GM06990 (cell line): ENCODE data around the gene ARHGAP26.

Source experiments
- DNase-seq: peaks from one replicate; pipeline ENCODE4 v3.0.0-alpha.2; 2011; ENCODE audit not compliant: insufficient read length; ENCODE audit errors: extremely low read depth
- H3K27me3 ChIP-seq: replicated peaks from 2 replicates; pipeline ENCODE4 v1.6.0; 2011; ENCODE audit warnings: low read length; ENCODE audit not compliant: control insufficient read depth, insufficient read depth
- H3K36me3 ChIP-seq: 2 replicates; pipeline ENCODE4 v1.5.1; 2011; ENCODE audit warnings: low read length; ENCODE audit not compliant: control insufficient read depth, insufficient read depth
- H3K4me3 ChIP-seq: replicated peaks from 2 replicates; pipeline ENCODE4 v1.5.1; 2011; ENCODE audit warnings: low read depth, mild to moderate bottlenecking, control low read depth, low read length
- CTCF ChIP-seq: IDR thresholded peaks from 2 replicates; pipeline ENCODE4 v1.5.1; 2011; ENCODE audit warnings: low read length, control low read depth, mild to moderate bottlenecking, inconsistent platforms; ENCODE audit not compliant: insufficient read depth, poor library complexity, severe bottlenecking

Gene ARHGAP26

GRCh38 chr5:142849466-142849865, 79.3 kb downstream of the ARHGAP26 start:
- DNase-seq = no peak
- H3K27me3 ChIP-seq = no peaks in the 10 kb centered on the region
- H3K36me3 ChIP-seq = no peaks in the 10 kb centered on the region
- TF ChIP-seq CTCF = no peak
- no peak overlapping the region for H3K4me3 ChIP-seq

GRCh38 chr5:142849880-142850279, 79.7 kb downstream of the ARHGAP26 start:
- Histone ChIP-seq H3K27me3 (no peaks in the 10 kb centered on the region), H3K36me3 (no peaks in the 10 kb centered on the region), H3K4me3 (no peak overlapping the region)
- TF ChIP-seq CTCF = no peak
- DNase-seq = no peak

- DNase-seq = no peak
Measured at GRCh38 chr5:142851731-142852130, 81.6 kb downstream of the ARHGAP26 start.

GRCh38 chr5:142852416-142853198, 82.4 kb downstream of the ARHGAP26 start:
- no peak overlapping the region for H3K4me3 ChIP-seq
- H3K36me3 ChIP-seq = no peaks in the 10 kb centered on the region
- TF ChIP-seq CTCF = no peak
- DNase-seq = no peak
- no peaks in the 10 kb centered on the region for H3K27me3 ChIP-seq

More at GRCh38 chr5:142851731-142852130, 81.6 kb downstream of the ARHGAP26 start:
- no peak for TF ChIP-seq CTCF
- Histone ChIP-seq H3K36me3 (no peaks in the 10 kb centered on the region), H3K4me3 (no peak overlapping the region), H3K27me3 (no peaks in the 10 kb centered on the region)

GRCh38 chr5:142853682-142854081, 83.5 kb downstream of the ARHGAP26 start:
- no peaks in the 10 kb centered on the region for H3K27me3 ChIP-seq
- no peaks in the 10 kb centered on the region for H3K36me3 ChIP-seq
- H3K4me3 ChIP-seq = no peak overlapping the region
- DNase-seq = no peak
- TF ChIP-seq CTCF = no peak
